B cell (primary cell): ENCODE measurements around the gene MPPED2. TPM values are rescaled to one million over a fixed set of nuclear protein-coding genes. Genes with fewer than 3 reads are reported as not detected.
"Not testable (repeated sequence)": the region's sequence is repeated elsewhere in the genome, so short reads cannot be mapped to it uniquely, and the experiment has no call there.

Experiments
- ATAC-seq: fragments of 200-7000 bp; cut with Tn5 transposase; one replicate; pipeline ENCODE4 v1.10.0; 2021; ENCODE audit warnings: low read depth, mild to moderate bottlenecking, moderate number of reproducible peaks, moderate library complexity
- CTCF ChIA-PET: fragments of 350-600 bp; sonication (Branson Sonifier 250); formaldehyde crosslinking; loops from one replicate; lab custom pipeline; 2021; ENCODE audit warnings: antibody characterized with exemption, inconsistent platforms; lab: Charles Lee
- POLR2A ChIA-PET: fragments of 350-600 bp; sonication (Branson Sonifier 250); formaldehyde crosslinking; loops from one replicate; lab custom pipeline; 2021; ENCODE audit warnings: antibody characterized with exemption; lab: Charles Lee
- DNase-seq: peaks from one replicate; pipeline ENCODE4 v3.0.0; 2013
- H2AFZ ChIP-seq: 2 replicates; pipeline ENCODE4 v1.6.1; 2012; ENCODE audit warnings: mild to moderate bottlenecking, low read depth, low read length; ENCODE audit not compliant: insufficient read depth, poor library complexity, severe bottlenecking
- H3K27ac ChIP-seq, 2 donors: 1 replicate in 1 of 2; 2 replicates in 1 of 2; pipeline ENCODE4 v1.5.1; 2012 to 2013; ENCODE audit warnings: low read length in 2 of 2, mild to moderate bottlenecking in 2 of 2, moderate library complexity in 1 of 2
- H3K27me3 ChIP-seq, 4 experiments: fragments of 200-600 bp in 1 of 4; sonication (generic) in 1 of 4; replicated peaks in 1 of 4; 1 replicate in 2 of 4; 2 replicates in 2 of 4; pipeline versions ENCODE4 v1.6.1 to v1.7.0; 2013 to 2016; ENCODE audit warnings: low read length in 3 of 4, mild to moderate bottlenecking in 2 of 4, mixed read lengths in 1 of 4, moderate library complexity in 1 of 4; ENCODE audit not compliant: insufficient read depth in 4 of 4, control insufficient read depth in 3 of 4; ENCODE audit errors: control extremely low read depth in 1 of 4
- H3K36me3 ChIP-seq, 2 experiments: replicated peaks in 1 of 2; 1 replicate in 1 of 2; 2 replicates in 1 of 2; pipeline versions ENCODE4 v1.6.1 to v1.7.1; 2013; ENCODE audit warnings: low read length in 1 of 2; ENCODE audit not compliant: insufficient read depth in 2 of 2, control insufficient read depth in 1 of 2; ENCODE audit errors: control extremely low read depth in 1 of 2, extremely low read depth in 1 of 2
- H3K4me1 ChIP-seq, 2 donors: fragments of 200-600 bp in 1 of 2; sonication (generic) in 1 of 2; 1 replicate in 1 of 2; 2 replicates in 1 of 2; pipeline versions ENCODE4 v1.5.1 to v1.6.1; 2013 to 2017; ENCODE audit warnings: low read length in 2 of 2; ENCODE audit not compliant: control insufficient read depth in 2 of 2, insufficient read depth in 2 of 2
- H3K4me2 ChIP-seq: replicated peaks from 2 replicates; pipeline ENCODE3; 2012; ENCODE audit warnings: mild to moderate bottlenecking, low read depth, low read length; ENCODE audit not compliant: poor library complexity, severe bottlenecking
- H3K4me3 ChIP-seq, 5 experiments: fragments of 200-600 bp in 1 of 5; sonication (generic) in 1 of 5; 1 replicate in 3 of 5; 2 replicates in 2 of 5; pipeline versions ENCODE4 v1.5.1 to v1.7.0; 2011 to 2016; ENCODE audit warnings: low read length in 4 of 5, mild to moderate bottlenecking in 4 of 5, low read depth in 2 of 5, control low read depth in 1 of 5, moderate library complexity in 1 of 5; ENCODE audit not compliant: insufficient read depth in 1 of 5; ENCODE audit errors: control extremely low read depth in 1 of 5, extremely low read depth in 1 of 5
- H3K79me2 ChIP-seq: fragments of 200-600 bp; sonication (generic); one replicate; pipeline ENCODE4 v1.6.0; 2016; ENCODE audit warnings: low read length; ENCODE audit not compliant: control insufficient read depth, insufficient read depth
- H3K9ac ChIP-seq: fragments of 200-600 bp; sonication (generic); 2 replicates; pipeline ENCODE4 v1.6.1; 2017; ENCODE audit warnings: mild to moderate bottlenecking, low read length, moderate library complexity
- H3K9me3 ChIP-seq, 3 donors: one replicate each; pipeline versions ENCODE4 v1.6.1 to v1.7.1; 2013; ENCODE audit warnings: low read length in 2 of 3; ENCODE audit not compliant: control insufficient read depth in 2 of 3, insufficient read depth in 1 of 3; ENCODE audit errors: control extremely low read depth in 1 of 3
- H4K20me1 ChIP-seq: 2 replicates; pipeline ENCODE4 v1.6.0; 2012; ENCODE audit warnings: mild to moderate bottlenecking, low read length; ENCODE audit not compliant: insufficient read depth, control insufficient read depth, poor library complexity, severe bottlenecking
- H3K27ac Mint-ChIP-seq: one replicate; pipeline ENCODE4 v1.8.0; 2021; ENCODE audit warnings: mixed read lengths
- H3K27me3 Mint-ChIP-seq: one replicate; pipeline ENCODE4 v1.8.0; 2021; ENCODE audit warnings: mixed read lengths
- H3K4me1 Mint-ChIP-seq: one replicate; pipeline ENCODE4 v1.8.0; 2021; ENCODE audit warnings: mixed read lengths
- H3K4me3 Mint-ChIP-seq: one replicate; pipeline ENCODE4 v1.8.0; 2021; ENCODE audit warnings: mixed read lengths
- H3K9me3 Mint-ChIP-seq: one replicate; pipeline ENCODE4 v1.8.0; 2022; ENCODE audit warnings: mixed read lengths; ENCODE audit not compliant: insufficient read depth
- EZH2 ChIP-seq: IDR thresholded peaks from 2 replicates; pipeline ENCODE4 v1.6.1; 2012; ENCODE audit warnings: borderline replicate concordance, low read depth, mild to moderate bottlenecking, moderate library complexity, low read length; ENCODE audit not compliant: insufficient read depth, poor library complexity, severe bottlenecking
- WGBS: methylation state at CpG from one replicate; pipeline ENCODE4 v1.1.5; 2013; ENCODE audit warnings: missing lambda C conversion rate; ENCODE audit not compliant: insufficient coverage; 5-methylcytosine and 5-hydroxymethylcytosine counted together
- intact Hi-C: fragments of 100-400 bp; cut with micrococcal nuclease; formaldehyde crosslinking; loops from one replicate; pipeline ENCODE4 v1.10.0; 2022
- polyA plus RNA-seq: library from polyadenylated mRNA; depleted of rRNA; stranded (reverse); fragments of >200 nt; gene quantifications from 2 replicates; pipeline ENCODE4 v1.2.3, GENCODE V29; 2012
- total RNA-seq, 2 donors: library from RNA; stranded (reverse); fragments of 120-200 nt in 1 of 2; gene quantifications; 1 replicate in 1 of 2; 2 replicates in 1 of 2; pipeline versions ENCODE4 v1.2.3 to v1.2.4, GENCODE V29; 2013 to 2022
- TF ChIP-seq, protein P1 (sequence below): fragments of 200-600 bp; IDR thresholded peaks from one replicate; pipeline ENCODE4 v1.8.0; 2022; ENCODE audit warnings: antibody characterized with exemption, mild to moderate bottlenecking

MPPED2 gene
- total and polyA plus RNA-seq, 2 donors (not counting 1 experiment from before 2014, with no cell fraction given), result 0.70 to 1.1 TPM

DNA sequence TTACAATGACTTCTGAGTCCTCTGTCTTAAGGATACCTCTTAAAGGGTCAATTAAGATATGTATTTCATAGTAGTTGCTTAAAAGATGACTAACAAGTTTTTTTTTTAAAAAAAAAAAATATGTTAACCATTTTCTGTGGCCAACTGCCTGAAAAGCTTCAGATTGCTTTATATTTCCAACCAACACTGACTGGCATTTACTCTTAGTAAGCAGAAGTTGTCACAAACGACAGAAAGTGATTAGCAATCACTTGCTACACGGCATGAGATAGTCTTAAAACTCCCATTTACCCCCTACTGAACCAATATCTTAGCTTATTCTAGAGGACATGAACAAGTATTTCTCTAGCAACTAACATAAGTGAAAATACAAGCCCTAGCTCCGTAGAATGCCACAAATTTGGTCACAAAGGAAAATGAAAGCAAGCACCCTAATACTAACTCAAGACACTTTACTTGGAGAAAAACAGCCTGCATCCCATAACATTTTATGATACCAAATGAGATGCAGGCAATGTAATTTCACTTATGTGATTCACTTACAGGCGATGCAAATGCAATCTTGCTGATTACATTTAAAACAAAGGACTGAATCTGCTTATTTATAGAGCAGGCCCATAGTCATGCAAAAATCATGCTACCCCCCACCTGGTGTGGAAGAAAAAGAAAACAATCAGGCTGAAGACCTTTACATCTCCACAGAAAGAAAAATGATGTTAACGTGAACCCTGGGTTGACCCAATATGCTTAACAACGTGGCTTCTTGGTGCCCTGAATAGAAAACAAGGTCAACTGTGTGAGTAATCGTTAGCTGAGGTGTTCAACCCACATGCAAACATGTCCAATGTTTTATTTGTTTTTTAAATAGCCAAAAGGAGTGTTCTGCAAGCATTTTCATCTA, 25.7 kb downstream of the MPPED2 start:
- Mint-ChIP-seq H3K27me3 (no peaks in the 10 kb centered on the region), H3K4me3 (no peak overlapping the region)
- WGBS, result 44% methylated on average over 4 of the region's 7 CpGs

DNA sequence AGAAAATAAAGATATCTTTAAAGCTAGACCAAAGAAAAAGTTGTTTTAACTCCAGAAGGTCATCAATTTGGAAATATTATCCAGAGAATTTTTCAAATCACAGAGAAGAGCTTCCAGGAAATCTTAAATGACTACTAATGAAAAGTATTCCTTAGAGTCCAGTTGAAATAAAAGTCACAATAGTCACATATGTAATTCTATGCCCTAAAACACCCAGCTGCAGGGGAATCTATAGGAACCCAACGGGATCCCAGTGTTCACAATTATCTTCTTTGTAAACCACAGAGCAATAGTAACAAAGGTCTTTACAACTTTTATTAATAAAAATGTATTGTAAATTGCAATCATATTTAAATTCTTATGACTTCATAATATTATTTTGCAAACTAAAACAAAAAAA, 27.1 kb downstream of the MPPED2 start:
- H3K4me1 ChIP-seq, result no peaks in the 10 kb centered on the region
- POLR2A ChIA-PET, result no interaction called here
- CTCF ChIA-PET, result no interaction called here
- H4K20me1 ChIP-seq, result no peaks in the 10 kb centered on the region
- no CpG with 5 or more reads among the region's 1 CpG for WGBS
- H2AFZ ChIP-seq, result no peak overlapping the region
- H3K9me3 Mint-ChIP-seq, result no peaks in the 10 kb centered on the region
- H3K27me3 ChIP-seq, result no peaks in the 10 kb centered on the region
- DNase-seq, result no peak
- no peak overlapping the region for H3K4me3 Mint-ChIP-seq
- H3K27ac ChIP-seq, result no peak overlapping the region
- no peak for ATAC-seq
- no peak overlapping the region for H3K4me3 ChIP-seq
- H3K36me3 ChIP-seq, result no peaks in the 10 kb centered on the region
- H3K27ac Mint-ChIP-seq, result no peak overlapping the region
- no peaks in the 10 kb centered on the region for H3K79me2 ChIP-seq
- H3K4me2 ChIP-seq, result no peak overlapping the region
- no peaks in the 10 kb centered on the region for H3K27me3 Mint-ChIP-seq
- TF ChIP-seq, protein P1, sequence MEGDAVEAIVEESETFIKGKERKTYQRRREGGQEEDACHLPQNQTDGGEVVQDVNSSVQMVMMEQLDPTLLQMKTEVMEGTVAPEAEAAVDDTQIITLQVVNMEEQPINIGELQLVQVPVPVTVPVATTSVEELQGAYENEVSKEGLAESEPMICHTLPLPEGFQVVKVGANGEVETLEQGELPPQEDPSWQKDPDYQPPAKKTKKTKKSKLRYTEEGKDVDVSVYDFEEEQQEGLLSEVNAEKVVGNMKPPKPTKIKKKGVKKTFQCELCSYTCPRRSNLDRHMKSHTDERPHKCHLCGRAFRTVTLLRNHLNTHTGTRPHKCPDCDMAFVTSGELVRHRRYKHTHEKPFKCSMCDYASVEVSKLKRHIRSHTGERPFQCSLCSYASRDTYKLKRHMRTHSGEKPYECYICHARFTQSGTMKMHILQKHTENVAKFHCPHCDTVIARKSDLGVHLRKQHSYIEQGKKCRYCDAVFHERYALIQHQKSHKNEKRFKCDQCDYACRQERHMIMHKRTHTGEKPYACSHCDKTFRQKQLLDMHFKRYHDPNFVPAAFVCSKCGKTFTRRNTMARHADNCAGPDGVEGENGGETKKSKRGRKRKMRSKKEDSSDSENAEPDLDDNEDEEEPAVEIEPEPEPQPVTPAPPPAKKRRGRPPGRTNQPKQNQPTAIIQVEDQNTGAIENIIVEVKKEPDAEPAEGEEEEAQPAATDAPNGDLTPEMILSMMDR, result no peak
- TF ChIP-seq EZH2, result no peak
- intact Hi-C loops, result no loop called here
- H3K9me3 ChIP-seq, result no peaks in the 10 kb centered on the region
- H3K4me1 Mint-ChIP-seq, result no peaks in the 10 kb centered on the region
- no peak overlapping the region for H3K9ac ChIP-seq

More for the DNA sequence above, 25.7 kb downstream of the MPPED2 start:
- no peak overlapping the region for H3K27ac ChIP-seq
- H3K36me3 ChIP-seq, result no peaks in the 10 kb centered on the region
- intact Hi-C loops, result no loop called here
- H3K4me1 Mint-ChIP-seq, result no peaks in the 10 kb centered on the region
- H3K27me3 ChIP-seq, result no peaks in the 10 kb centered on the region
- ATAC-seq, result no peak
- no peak for DNase-seq
- peak overlapping the region; percentile 30 for H3K4me2 ChIP-seq
- no peak overlapping the region for H3K9ac ChIP-seq
- H3K27ac Mint-ChIP-seq, result no peak overlapping the region
- no peaks in the 10 kb centered on the region for H3K79me2 ChIP-seq
- CTCF ChIA-PET, result interaction anchor here (0.7 kb wide), 1 partner anchor 1816 kb away, joined by 4 read pairs; no protein-coding TSS in a partner anchor
- no peaks in the 10 kb centered on the region for H3K9me3 Mint-ChIP-seq
- POLR2A ChIA-PET, result no interaction called here
- H4K20me1 ChIP-seq, result no peaks in the 10 kb centered on the region
- TF ChIP-seq, protein P1, result no peak
- no peak for TF ChIP-seq EZH2
- no peak overlapping the region for H3K4me3 ChIP-seq
- no peak overlapping the region for H2AFZ ChIP-seq
- H3K4me1 ChIP-seq, result no peaks in the 10 kb centered on the region
- H3K9me3 ChIP-seq, result no peaks in the 10 kb centered on the region

DNA sequence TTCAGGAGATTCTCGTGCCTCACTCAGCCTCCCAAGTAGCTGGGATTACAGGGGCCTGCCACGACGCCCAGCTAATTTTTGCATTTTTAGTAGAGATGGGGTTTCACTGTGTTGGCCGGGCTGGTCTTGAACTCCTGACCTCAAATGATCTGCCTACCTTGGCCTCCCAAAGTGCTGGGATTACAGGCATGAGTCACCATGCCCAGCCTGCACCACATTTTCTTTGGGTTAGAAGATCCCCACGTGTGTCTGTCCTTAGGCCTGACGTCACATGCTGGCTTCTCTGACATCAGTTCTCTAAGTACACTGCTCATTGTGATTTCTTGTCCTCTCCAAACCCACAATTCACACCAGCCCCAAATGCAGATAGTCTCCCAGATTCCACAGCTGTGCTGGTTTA, 31.6 kb downstream of the MPPED2 start:
- CTCF ChIA-PET, H3K4me3 ChIP-seq, ATAC-seq, H3K4me1 Mint-ChIP-seq, H3K27me3 ChIP-seq, H3K9me3 ChIP-seq, H3K36me3 ChIP-seq, H3K4me2 ChIP-seq, DNase-seq, H3K27ac ChIP-seq, H3K27me3 Mint-ChIP-seq, intact Hi-C loops, H3K9me3 Mint-ChIP-seq, H3K4me1 ChIP-seq, H3K27ac Mint-ChIP-seq, H3K79me2 ChIP-seq, H3K4me3 Mint-ChIP-seq, H4K20me1 ChIP-seq, H3K9ac ChIP-seq, POLR2A ChIA-PET, H2AFZ ChIP-seq: not testable (repeated sequence)
- 97% methylated on average over 6 of the region's 6 CpGs for WGBS
